HEK293 (cell line): ENCODE results near the gene TPP2.

Source experiments
- CTCF ChIA-PET: fragments of 350-600 bp; formaldehyde crosslinking; extraction: SDS; loops from one replicate; lab custom pipeline; 2021; ENCODE audit warnings: antibody characterized with exemption; lab: Yijun Ruan, JAX
- POLR2A ChIA-PET: fragments of 300-600 bp; formaldehyde crosslinking; extraction: SDS; loops from one replicate; lab custom pipeline; 2020; ENCODE audit warnings: antibody characterized with exemption, inconsistent platforms; lab: Yijun Ruan, JAX
- H3K27ac ChIP-seq: fragments of 200-500 bp; sonication (Bioruptor generic); 2 replicates; pipeline ENCODE4 v1.5.1; 2014; ENCODE audit warnings: low read depth, low read length, control low read depth, inconsistent platforms; ENCODE audit errors: extremely low read depth
- H3K36me3 ChIP-seq, 2 experiments: fragments of 200-500 bp in 1 of 2; sonication (Bioruptor generic) in 1 of 2; 1 replicate in 1 of 2; 2 replicates in 1 of 2; pipeline ENCODE4 v1.5.1; 2014 to 2017; ENCODE audit warnings: inconsistent platforms in 2 of 2, low read length in 2 of 2; ENCODE audit not compliant: control insufficient read depth in 2 of 2, insufficient read depth in 1 of 2
- H3K4me1 ChIP-seq: fragments of 200-500 bp; sonication (Bioruptor generic); 2 replicates; pipeline ENCODE4 v1.5.1; 2014; ENCODE audit warnings: mild to moderate bottlenecking, low read length, inconsistent platforms; ENCODE audit not compliant: control insufficient read depth, insufficient read depth
- H3K4me3 ChIP-seq: 2 replicates; pipeline ENCODE4 v1.5.1; 2011; ENCODE audit warnings: low read depth, mild to moderate bottlenecking, control low read depth, low read length, moderate library complexity
- H3K9me3 ChIP-seq: fragments of 200-500 bp; sonication (Bioruptor generic); 2 replicates; pipeline ENCODE4 v1.5.1; 2014; ENCODE audit warnings: low read depth, low read length, inconsistent platforms; ENCODE audit not compliant: control insufficient read depth, insufficient read depth
- KLF16 ChIP-seq: fragments of 450-650 bp; formaldehyde crosslinking; IDR thresholded peaks from 2 replicates; pipeline ENCODE4 v1.5.1; 2017; ENCODE audit warnings: missing biosample characterization, missing genetic modification characterization
- SCRT1 ChIP-seq: fragments of 450-650 bp; formaldehyde crosslinking; IDR thresholded peaks from 2 replicates; pipeline ENCODE4 v1.5.1; 2016; ENCODE audit warnings: missing biosample characterization, missing genetic modification characterization, borderline replicate concordance
- SCRT2 ChIP-seq: fragments of 450-650 bp; formaldehyde crosslinking; IDR thresholded peaks from 2 replicates; pipeline ENCODE4 v1.5.1; 2016; ENCODE audit warnings: missing biosample characterization, missing genetic modification characterization
- ZEB2 ChIP-seq: fragments of 450-650 bp; formaldehyde crosslinking; IDR thresholded peaks from 2 replicates; pipeline ENCODE4 v1.5.1; 2016; ENCODE audit warnings: missing biosample characterization, missing genetic modification characterization
- ZNF138 ChIP-seq: fragments of 450-650 bp; formaldehyde crosslinking; IDR thresholded peaks from 2 replicates; pipeline ENCODE4 v1.5.1; 2016; ENCODE audit warnings: missing biosample characterization, missing genetic modification characterization, borderline replicate concordance
- ZNF19 ChIP-seq: fragments of 450-650 bp; formaldehyde crosslinking; IDR thresholded peaks from 2 replicates; pipeline ENCODE4; 2016; ENCODE audit warnings: missing biosample characterization, missing genetic modification characterization, low read depth
- ZNF292 ChIP-seq: fragments of 450-650 bp; formaldehyde crosslinking; IDR thresholded peaks from 2 replicates; pipeline ENCODE4 v1.5.1; 2016; ENCODE audit warnings: low read depth, missing biosample characterization, missing genetic modification characterization, borderline replicate concordance
- ZNF560 ChIP-seq: fragments of 450-650 bp; formaldehyde crosslinking; IDR thresholded peaks from 2 replicates; pipeline ENCODE4 v1.5.1; 2017; ENCODE audit warnings: missing biosample characterization, missing genetic modification characterization, borderline replicate concordance
- ZNF623 ChIP-seq: fragments of 450-650 bp; formaldehyde crosslinking; IDR thresholded peaks from 2 replicates; pipeline ENCODE4 v1.5.1; 2016; ENCODE audit warnings: missing biosample characterization, missing genetic modification characterization
- ZNF658 ChIP-seq: fragments of 450-650 bp; formaldehyde crosslinking; IDR thresholded peaks from 2 replicates; pipeline ENCODE4; 2016; ENCODE audit warnings: missing biosample characterization, missing genetic modification characterization
- ZNF777 ChIP-seq: fragments of 450-650 bp; formaldehyde crosslinking; IDR thresholded peaks from 2 replicates; pipeline ENCODE4 v1.5.1; 2017; ENCODE audit warnings: missing biosample characterization, missing genetic modification characterization, borderline replicate concordance
- ZSCAN23 ChIP-seq: fragments of 450-650 bp; formaldehyde crosslinking; IDR thresholded peaks from 2 replicates; pipeline ENCODE4 v1.5.1; 2016; ENCODE audit warnings: missing biosample characterization, missing genetic modification characterization
- TF ChIP-seq, protein P1 (sequence below): fragments of 450-650 bp; formaldehyde crosslinking; IDR thresholded peaks from 2 replicates; pipeline ENCODE4 v1.5.1; 2017; ENCODE audit warnings: missing biosample characterization, missing genetic modification characterization
- TF ChIP-seq, protein P2 (sequence below): fragments of 450-650 bp; formaldehyde crosslinking; IDR thresholded peaks from 2 replicates; pipeline ENCODE4 v1.5.1; 2017; ENCODE audit warnings: missing biosample characterization, mild to moderate bottlenecking, missing genetic modification characterization, moderate library complexity
- TF ChIP-seq, protein P3 (sequence below): fragments of 450-650 bp; formaldehyde crosslinking; conservative IDR thresholded peaks from 2 replicates; pipeline ENCODE4 v1.5.1; 2016; ENCODE audit warnings: low read depth, missing biosample characterization, missing genetic modification characterization
- TF ChIP-seq, protein P4 (sequence below): sonication (generic); formaldehyde crosslinking; IDR thresholded peaks from 2 replicates; pipeline ENCODE4 v1.8.1; 2022; ENCODE audit warnings: mild to moderate bottlenecking, moderate library complexity, missing genetic modification reagents

TPP2 gene

DNA sequence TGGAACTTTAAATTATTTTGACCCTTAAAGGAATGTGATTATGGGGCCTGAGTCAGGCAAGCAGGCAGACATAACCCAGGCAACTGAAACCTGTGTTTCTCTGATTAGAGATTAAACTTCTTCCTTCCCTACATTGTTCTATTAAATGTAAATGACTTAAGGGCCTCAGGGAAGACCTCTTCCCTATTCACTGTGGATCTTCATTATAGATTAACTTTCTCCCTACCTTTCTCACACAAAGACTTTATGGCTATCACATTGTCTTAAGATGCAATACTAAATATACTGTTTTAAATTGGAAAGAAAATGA, 106.9 kb downstream of the TPP2 start:
- peaks cover 14% of the 10 kb centered on the region for H3K4me1 ChIP-seq
- no peak overlapping the region for H3K27ac ChIP-seq
- POLR2A ChIA-PET, result no interaction called here

DNA sequence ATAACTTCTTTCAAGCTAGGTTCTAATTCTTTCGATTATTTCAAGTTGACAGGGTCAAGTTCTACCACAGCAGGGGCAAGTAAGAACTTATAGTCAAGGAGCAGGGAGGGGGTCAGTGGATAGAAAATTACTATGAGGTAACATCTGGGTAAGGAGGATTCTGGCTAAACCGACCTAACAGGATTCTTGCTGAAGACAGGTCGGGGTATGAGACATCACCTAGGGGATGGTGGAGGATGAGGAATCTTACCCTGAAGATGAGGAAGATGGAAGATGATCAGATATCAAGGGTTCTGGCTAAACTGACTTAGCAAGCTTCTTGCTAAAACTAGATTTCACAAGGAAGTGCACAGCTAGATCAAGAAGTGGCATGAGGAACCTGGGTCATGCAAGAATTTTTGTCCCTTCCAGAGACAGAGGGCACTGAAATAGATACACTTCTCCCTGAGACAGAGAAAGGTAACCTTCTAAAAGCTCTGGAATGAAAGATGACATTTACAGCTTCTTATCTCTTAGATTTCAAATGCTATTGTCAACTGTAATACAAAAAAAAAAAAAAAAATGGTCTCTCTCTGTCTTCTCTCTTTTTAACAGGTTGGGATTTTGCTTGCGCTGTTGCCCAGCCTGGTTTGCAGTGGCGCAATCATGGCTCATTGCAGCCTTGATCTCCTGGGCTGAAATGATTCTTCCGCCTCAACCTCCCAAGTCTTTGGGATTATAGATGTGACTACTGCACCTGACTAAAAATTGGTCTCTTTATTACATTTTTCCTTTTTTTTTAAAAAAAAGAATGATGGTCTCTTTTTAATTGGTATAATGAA, 107.7 kb downstream of the TPP2 start:
- Histone ChIP-seq H3K4me1 (peaks cover 14% of the 10 kb centered on the region), H3K36me3 (no peaks in the 10 kb centered on the region), H3K9me3 (no peaks in the 10 kb centered on the region), H3K4me3 (no peak overlapping the region), H3K27ac (no peak overlapping the region)
- no peak for TF ChIP-seq ZNF138
- TF ChIP-seq, protein P1, sequence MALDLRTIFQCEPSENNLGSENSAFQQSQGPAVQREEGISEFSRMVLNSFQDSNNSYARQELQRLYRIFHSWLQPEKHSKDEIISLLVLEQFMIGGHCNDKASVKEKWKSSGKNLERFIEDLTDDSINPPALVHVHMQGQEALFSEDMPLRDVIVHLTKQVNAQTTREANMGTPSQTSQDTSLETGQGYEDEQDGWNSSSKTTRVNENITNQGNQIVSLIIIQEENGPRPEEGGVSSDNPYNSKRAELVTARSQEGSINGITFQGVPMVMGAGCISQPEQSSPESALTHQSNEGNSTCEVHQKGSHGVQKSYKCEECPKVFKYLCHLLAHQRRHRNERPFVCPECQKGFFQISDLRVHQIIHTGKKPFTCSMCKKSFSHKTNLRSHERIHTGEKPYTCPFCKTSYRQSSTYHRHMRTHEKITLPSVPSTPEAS, result no peak
- TF ChIP-seq ZEB2, result no peak
- no peak for TF ChIP-seq ZNF292 (tag by site-specific recombination)
- ChIA-PET CTCF (interaction anchor here (0.6 kb wide), 1 partner anchor 109 kb away, joined by 3 read pairs; no protein-coding TSS in a partner anchor), POLR2A (no interaction called here)

More for the DNA sequence above, 106.9 kb downstream of the TPP2 start:
- Histone ChIP-seq H3K4me3 (no peak overlapping the region), H3K9me3 (no peaks in the 10 kb centered on the region), H3K36me3 (no peaks in the 10 kb centered on the region)
- CTCF ChIA-PET, result no interaction called here
- no peak for TF ChIP-seq ZNF560 (tag by site-specific recombination)
- no peak for TF ChIP-seq ZSCAN23 (tag by site-specific recombination)
- TF ChIP-seq ZNF777, result no peak
- no peak for TF ChIP-seq SCRT1 (tag by site-specific recombination)
- TF ChIP-seq ZNF623 (tag by site-specific recombination), result no peak
- no peak for TF ChIP-seq ZNF658
- TF ChIP-seq ZNF19 (tag by site-specific recombination), result no peak
- TF ChIP-seq SCRT2 (tag by site-specific recombination), result no peak
- TF ChIP-seq, protein P2, sequence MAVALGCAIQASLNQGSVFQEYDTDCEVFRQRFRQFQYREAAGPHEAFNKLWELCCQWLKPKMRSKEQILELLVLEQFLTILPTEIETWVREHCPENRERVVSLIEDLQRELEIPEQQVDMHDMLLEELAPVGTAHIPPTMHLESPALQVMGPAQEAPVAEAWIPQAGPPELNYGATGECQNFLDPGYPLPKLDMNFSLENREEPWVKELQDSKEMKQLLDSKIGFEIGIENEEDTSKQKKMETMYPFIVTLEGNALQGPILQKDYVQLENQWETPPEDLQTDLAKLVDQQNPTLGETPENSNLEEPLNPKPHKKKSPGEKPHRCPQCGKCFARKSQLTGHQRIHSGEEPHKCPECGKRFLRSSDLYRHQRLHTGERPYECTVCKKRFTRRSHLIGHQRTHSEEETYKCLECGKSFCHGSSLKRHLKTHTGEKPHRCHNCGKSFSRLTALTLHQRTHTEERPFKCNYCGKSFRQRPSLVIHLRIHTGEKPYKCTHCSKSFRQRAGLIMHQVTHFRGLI (tag by site-specific recombination), result no peak
- TF ChIP-seq, protein P3, sequence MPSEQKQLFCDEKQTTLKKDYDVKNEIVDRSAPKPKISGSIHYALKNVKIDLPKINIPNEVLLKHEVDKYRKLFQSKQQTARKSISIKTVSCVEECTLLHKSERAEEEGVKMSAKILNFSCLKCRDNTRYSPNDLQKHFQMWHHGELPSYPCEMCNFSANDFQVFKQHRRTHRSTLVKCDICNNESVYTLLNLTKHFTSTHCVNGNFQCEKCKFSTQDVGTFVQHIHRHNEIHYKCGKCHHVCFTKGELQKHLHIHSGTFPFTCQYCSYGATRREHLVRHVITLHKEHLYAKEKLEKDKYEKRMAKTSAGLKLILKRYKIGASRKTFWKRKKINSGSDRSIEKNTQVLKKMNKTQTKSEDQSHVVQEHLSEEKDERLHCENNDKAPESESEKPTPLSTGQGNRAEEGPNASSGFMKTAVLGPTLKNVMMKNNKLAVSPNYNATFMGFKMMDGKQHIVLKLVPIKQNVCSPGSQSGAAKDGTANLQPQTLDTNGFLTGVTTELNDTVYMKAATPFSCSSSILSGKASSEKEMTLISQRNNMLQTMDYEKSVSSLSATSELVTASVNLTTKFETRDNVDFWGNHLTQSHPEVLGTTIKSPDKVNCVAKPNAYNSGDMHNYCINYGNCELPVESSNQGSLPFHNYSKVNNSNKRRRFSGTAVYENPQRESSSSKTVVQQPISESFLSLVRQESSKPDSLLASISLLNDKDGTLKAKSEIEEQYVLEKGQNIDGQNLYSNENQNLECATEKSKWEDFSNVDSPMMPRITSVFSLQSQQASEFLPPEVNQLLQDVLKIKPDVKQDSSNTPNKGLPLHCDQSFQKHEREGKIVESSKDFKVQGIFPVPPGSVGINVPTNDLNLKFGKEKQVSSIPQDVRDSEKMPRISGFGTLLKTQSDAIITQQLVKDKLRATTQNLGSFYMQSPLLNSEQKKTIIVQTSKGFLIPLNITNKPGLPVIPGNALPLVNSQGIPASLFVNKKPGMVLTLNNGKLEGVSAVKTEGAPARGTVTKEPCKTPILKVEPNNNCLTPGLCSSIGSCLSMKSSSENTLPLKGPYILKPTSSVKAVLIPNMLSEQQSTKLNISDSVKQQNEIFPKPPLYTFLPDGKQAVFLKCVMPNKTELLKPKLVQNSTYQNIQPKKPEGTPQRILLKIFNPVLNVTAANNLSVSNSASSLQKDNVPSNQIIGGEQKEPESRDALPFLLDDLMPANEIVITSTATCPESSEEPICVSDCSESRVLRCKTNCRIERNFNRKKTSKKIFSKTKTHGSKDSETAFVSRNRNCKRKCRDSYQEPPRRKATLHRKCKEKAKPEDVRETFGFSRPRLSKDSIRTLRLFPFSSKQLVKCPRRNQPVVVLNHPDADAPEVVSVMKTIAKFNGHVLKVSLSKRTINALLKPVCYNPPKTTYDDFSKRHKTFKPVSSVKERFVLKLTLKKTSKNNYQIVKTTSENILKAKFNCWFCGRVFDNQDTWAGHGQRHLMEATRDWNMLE (tag by site-specific recombination), result no peak
- TF ChIP-seq KLF16 (tag by site-specific recombination), result no peak
- TF ChIP-seq, protein P4, sequence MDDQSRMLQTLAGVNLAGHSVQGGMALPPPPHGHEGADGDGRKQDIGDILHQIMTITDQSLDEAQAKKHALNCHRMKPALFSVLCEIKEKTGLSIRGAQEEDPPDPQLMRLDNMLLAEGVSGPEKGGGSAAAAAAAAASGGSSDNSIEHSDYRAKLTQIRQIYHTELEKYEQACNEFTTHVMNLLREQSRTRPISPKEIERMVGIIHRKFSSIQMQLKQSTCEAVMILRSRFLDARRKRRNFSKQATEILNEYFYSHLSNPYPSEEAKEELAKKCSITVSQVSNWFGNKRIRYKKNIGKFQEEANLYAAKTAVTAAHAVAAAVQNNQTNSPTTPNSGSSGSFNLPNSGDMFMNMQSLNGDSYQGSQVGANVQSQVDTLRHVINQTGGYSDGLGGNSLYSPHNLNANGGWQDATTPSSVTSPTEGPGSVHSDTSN, result no peak
- TF ChIP-seq, all 188 proteins: peak for 0
